Fibroblast of skin of right biceps (primary cell): ENCODE results near the gene PPM1L.
"Not testable (repeated sequence)": the region's sequence is repeated elsewhere in the genome, so short reads cannot be mapped to it uniquely, and the experiment has no call there.

Experiments
- DNase-seq: peaks from one replicate; pipeline ENCODE4 v3.0.0-alpha.2; 2013

The PPM1L gene

GRCh38 chr3:160941885-160942494, 186.0 kb downstream of the PPM1L start:
- DNase-seq: peak; percentile 61

GRCh38 chr3:160943996-160944395, 188.0 kb downstream of the PPM1L start:
- DNase-seq: no peak

- no peak for DNase-seq
Measured at GRCh38 chr3:160945336-160945735, 189.3 kb downstream of the PPM1L start.

GRCh38 chr3:160948273-160948672, 192.2 kb downstream of the PPM1L start:
- no peak for DNase-seq

- DNase-seq: no peak
Measured at GRCh38 chr3:160949460-160949859, 193.4 kb downstream of the PPM1L start.

GRCh38 chr3:160950542-160950941, 194.5 kb downstream of the PPM1L start:
- DNase-seq: no peak

GRCh38 chr3:160950954-160951353, 194.9 kb downstream of the PPM1L start:
- DNase-seq: no peak

- DNase-seq: no peak
Measured at GRCh38 chr3:160951642-160952487, 195.8 kb downstream of the PPM1L start.

- DNase-seq: no peak
Measured at GRCh38 chr3:160953686-160954085, 197.7 kb downstream of the PPM1L start.

- peak; percentile 6 for DNase-seq
Measured at GRCh38 chr3:160956785-160957184, 200.8 kb downstream of the PPM1L start.

GRCh38 chr3:160960568-160960967, 204.5 kb downstream of the PPM1L start:
- no peak for DNase-seq

- no peak for DNase-seq
Measured at GRCh38 chr3:160963949-160964348, 207.9 kb downstream of the PPM1L start.

- no peak for DNase-seq
Measured at GRCh38 chr3:160968761-160969160, 212.7 kb downstream of the PPM1L start.

- DNase-seq: no peak
Measured at GRCh38 chr3:160973067-160973809, 217.2 kb downstream of the PPM1L start.

GRCh38 chr3:160977773-160978172, 221.7 kb downstream of the PPM1L start:
- no peak for DNase-seq

- no peak for DNase-seq
Measured at GRCh38 chr3:160980740-160981139, 224.7 kb downstream of the PPM1L start.

GRCh38 chr3:160981217-160981938, 225.3 kb downstream of the PPM1L start:
- DNase-seq: no peak

GRCh38 chr3:160982491-160982890, 226.5 kb downstream of the PPM1L start:
- no peak for DNase-seq

GRCh38 chr3:160983900-160984299, 227.9 kb downstream of the PPM1L start:
- DNase-seq: not testable (repeated sequence)

- no peak for DNase-seq
Measured at GRCh38 chr3:160986069-160986468, 230.0 kb downstream of the PPM1L start.

- DNase-seq: no peak
Measured at GRCh38 chr3:160987982-160988964, 232.2 kb downstream of the PPM1L start.

- no peak for DNase-seq
Measured at GRCh38 chr3:160990446-160990845, 234.4 kb downstream of the PPM1L start.
